GF-D8 (cell line): ENCODE measurements around the gene KRT85.
"Not testable (repeated sequence)": the region's sequence is repeated elsewhere in the genome, so short reads cannot be mapped to it uniquely, and the experiment has no call there.

Experiments
- DNase-seq: peaks from one replicate; lab custom pipeline; 2025; lab: John Stamatoyannopoulos, UW

The KRT85 gene

GRCh38 chr12:52366738-52367485 is at the start of gene KRT85:
KRT85 (minus strand) TSS chr12:52367481; CDS start chr12:52367405, 76 bp downstream.
- no peak for DNase-seq

GRCh38 chr12:52416795-52417194 is 49.5 kb upstream of the KRT85 start:
- no peak for DNase-seq

GRCh38 chr12:52415870-52416750 is 48.8 kb upstream of the KRT85 start:
- no peak for DNase-seq

DNA sequence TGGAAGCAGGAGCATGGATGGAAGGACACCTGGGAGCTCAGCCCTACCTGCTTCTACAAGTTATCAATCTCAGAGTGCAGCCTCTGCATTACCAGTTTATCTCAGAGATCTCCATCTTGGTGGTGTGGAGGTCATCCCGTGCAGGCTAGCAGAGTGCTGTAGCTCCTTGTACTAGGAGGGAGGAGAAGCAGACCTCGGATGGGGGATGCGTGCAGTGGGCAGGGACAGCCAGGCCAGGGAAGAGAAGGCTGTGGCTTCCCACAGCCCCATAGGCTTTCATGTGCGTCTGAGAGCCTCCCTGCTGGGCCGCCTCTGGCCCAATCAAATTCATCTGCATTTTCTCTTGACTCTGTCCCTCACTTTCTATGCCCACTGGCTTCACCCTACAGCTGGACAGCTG is 47.7 kb upstream of the KRT85 start:
- DNase-seq = no peak

DNA sequence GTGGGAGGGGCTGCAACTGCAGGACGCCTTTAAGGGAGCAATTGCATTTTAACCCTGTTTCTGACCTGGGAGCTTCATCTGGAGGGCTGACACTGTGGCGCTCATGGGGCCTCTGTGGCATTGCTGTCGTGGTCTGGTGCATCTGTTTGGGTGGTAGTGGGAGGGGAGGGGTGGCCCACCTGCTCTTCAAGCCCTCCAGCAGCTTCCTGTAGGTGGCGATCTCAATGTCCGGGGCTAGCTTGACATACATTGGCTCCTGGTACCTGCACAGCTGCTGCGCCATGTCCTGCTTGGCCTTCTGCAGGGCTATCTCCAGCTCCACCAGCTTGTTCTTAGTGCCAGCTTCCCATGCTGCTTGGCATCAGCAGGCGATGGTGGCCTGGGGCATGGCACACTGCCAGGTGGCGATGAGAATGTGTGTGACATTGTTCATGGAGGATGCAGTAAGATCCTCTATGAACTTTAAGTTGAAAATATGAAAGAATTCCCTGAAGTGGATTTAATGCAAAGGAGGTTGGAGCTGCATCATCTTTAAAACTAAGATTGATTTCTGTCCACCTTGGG is 46.6 kb upstream of the KRT85 start:
- DNase-seq = no peak

GRCh38 chr12:52413202-52413601 is 45.9 kb upstream of the KRT85 start:
- DNase-seq = no peak

DNA sequence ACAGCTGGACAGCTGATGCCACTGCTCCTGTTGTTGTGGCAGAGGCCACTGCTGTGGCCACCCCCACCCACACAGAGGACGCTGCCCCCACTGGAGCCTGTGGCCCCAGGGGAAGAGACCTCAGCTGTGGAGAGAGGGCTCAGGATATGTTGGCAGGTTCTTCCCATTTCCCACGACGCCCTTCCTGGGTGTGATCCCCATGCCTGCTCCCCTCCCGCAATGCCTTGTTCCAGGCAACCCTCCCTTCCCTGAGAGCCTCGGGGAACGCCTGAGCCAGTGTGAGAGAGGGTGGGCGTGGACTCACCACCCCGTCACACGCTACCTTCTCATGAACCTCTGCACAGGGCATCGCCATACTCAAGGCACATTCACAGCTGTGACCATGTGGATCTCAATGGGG is 44.5 kb upstream of the KRT85 start:
- no peak for DNase-seq

DNA sequence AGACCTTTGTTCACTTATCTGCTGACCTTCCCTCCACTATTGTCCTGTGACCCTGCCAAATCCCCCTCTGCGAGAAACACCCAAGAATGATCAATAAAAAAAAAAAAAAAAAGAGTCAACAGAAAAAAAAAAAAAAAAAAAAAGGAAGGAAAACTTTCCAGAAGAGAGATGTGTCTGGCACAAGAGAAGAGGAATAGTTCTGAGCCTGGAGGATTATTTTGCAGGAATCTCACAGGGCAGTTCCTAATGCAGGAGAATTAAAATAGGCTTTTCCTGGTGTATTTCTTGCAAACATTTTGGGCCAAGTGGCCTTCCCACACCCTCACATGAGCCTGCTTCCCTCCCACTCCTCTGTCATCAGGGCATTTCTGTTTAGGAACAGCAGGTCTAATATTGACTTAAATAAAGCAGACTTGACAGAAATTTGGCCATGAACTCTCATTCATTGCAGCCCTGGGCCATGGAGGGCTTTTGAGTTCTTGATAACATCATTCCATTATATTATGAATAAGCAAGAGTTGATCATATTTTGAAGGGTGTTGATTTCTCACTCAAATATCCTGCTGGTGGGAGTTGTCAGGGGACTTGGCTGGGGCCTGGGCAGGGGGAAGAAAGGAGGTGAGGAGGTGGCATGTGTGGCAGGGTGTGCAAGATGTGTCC is 43.4 kb upstream of the KRT85 start:
- DNase-seq = not testable (repeated sequence)

GRCh38 chr12:52407918-52408317 is 40.6 kb upstream of the KRT85 start:
- DNase-seq = no peak

GRCh38 chr12:52405922-52406385 is 38.7 kb upstream of the KRT85 start, which contains the start of gene KRT82:
KRT82 (minus strand) TSS chr12:52406335; CDS start chr12:52406277, 58 bp downstream.
- no peak for DNase-seq

GRCh38 chr12:52404951-52405350 is 37.7 kb upstream of the KRT85 start:
- no peak for DNase-seq

- no peak for DNase-seq
These were observed 36.3 kb upstream of the KRT85 start for GRCh38 chr12:52403561-52403960.

DNA sequence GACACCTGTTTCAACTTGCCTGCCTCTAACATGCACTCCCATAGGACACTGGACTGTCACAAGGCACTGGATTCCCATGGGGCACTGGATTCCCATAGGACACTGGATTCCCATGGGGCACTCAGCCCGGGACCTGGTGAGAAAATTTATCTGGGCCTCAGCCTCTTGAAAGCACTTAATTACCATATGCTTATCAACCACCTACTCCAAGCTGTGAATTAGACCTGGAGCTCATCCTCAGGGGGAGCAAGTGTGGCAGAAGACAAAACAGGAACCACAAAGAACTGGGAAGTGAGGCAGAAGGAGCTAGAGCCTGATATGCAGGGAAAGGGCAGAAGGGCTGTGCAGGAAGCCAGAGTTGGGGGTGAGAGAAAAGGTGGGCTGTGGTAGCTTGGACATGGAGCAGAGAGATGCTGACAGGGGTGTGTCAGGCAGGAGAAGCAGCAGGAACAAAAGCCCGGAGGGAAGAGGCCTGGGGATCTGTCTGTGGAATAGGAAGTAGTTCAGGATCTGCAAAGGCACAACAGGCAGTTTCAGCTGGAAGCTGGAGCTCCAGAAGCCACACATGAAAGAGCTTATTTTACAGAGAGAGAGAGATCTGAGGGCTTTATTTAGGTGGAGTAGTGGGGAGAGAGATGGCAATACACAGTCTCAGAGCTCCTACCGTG is 35.7 kb upstream of the KRT85 start:
- DNase-seq = no peak

GRCh38 chr12:52402377-52402776 is 35.1 kb upstream of the KRT85 start:
- DNase-seq = no peak

DNA sequence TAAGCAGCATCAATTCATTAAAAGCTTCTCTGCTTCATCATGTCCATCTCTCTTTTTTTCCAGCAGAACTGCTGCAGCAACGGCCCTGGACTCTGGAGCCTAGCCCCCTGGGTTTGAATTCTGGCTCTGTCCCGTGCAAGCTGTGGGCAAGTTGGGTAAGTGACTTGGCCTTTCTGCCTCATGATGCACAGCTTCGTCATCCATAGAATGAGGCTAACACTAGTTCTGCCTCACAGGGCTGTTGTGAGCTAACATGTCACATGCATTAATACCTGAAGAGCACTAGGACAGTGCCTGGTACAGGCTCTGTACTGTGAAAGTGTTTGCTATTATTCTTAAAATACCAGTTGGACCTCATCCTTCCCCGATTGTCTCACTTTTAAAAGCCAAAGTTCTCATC is 34.6 kb upstream of the KRT85 start:
- no peak for DNase-seq

- no peak for DNase-seq
These were observed 34.2 kb upstream of the KRT85 start for GRCh38 chr12:52401526-52401925.

- DNase-seq = no peak
These were observed 33.6 kb upstream of the KRT85 start for GRCh38 chr12:52400906-52401305.

- no peak for DNase-seq
These were observed 32.5 kb upstream of the KRT85 start for GRCh38 chr12:52399756-52400155.

GRCh38 chr12:52398176-52398575 is 30.9 kb upstream of the KRT85 start:
- no peak for DNase-seq

DNA sequence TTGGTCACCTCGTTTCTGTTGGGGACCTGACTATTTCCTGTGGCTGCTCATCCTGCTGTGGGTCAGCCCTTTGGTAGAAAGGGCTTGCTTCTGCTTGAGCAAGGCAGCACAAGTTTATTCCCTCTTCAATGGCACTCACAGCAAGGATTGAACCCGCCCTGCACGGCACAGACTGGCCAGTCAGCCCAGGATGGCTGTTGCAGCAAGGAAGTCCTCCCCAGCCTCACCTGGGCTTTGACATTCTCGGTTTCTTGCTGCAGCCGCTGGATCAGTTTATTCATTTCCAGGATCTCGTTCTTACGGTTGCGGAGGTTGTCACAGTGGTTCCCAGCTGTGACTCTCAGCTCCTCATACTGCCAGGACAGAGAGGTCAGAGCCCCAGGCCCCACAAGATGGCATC is 29.4 kb upstream of the KRT85 start:
- DNase-seq = no peak

- DNase-seq = no peak
These were observed 28.6 kb upstream of the KRT85 start for GRCh38 chr12:52395761-52396434.
